Activated T-cell treated with anti-CD3 and anti-CD28 coated beads for 4 hours (primary cell): ENCODE data around the gene CTBP2.
"Not testable (repeated sequence)": the region's sequence is repeated elsewhere in the genome, so short reads cannot be mapped to it uniquely, and the experiment has no call there.

ENCODE experiments used
- DNase-seq: peaks from one replicate; pipeline ENCODE4 v3.0.0-alpha.2; 2020

The CTBP2 gene

GRCh38 chr10:125158275-125158600, 2.1 kb downstream of the CTBP2 start:
- DNase-seq = no peak

- DNase-seq = no peak
Measured at GRCh38 chr10:125157505-125157904, 2.9 kb downstream of the CTBP2 start.

DNA sequence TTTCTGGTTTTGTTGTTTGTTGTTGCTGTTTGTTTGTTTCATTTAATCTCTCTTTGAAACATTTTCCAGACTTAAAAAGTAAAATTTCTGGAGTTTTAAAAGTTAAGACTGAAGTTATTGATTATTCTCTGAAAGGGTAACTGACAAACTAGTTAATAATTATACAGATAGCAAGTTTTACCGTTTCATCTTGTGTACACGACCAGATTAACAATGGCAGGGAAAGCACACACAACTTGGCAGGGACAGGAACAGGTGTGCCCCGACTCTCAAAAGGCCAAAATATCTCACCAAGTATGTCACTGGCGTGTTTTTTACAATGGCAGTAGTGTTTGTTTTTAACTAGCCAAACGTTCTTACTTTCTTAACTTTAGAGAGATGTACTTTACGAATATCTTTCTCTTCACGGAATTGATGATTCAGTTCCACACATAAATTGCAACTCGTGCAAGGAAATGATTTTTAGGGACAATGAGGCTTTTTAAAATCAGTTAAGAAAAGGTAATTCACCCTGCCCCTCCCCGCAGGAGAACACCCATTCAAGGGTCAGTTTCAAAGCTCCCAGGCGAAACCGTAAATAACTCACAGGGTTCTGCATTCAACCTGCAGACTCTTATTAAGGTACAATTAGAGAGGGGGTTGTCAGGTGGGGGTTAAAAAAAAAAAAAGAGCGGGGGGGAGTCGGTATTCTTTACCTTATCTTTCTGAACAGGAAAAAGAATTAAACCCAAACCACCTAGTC, 3.5 kb downstream of the CTBP2 start:
- DNase-seq = no peak

DNA sequence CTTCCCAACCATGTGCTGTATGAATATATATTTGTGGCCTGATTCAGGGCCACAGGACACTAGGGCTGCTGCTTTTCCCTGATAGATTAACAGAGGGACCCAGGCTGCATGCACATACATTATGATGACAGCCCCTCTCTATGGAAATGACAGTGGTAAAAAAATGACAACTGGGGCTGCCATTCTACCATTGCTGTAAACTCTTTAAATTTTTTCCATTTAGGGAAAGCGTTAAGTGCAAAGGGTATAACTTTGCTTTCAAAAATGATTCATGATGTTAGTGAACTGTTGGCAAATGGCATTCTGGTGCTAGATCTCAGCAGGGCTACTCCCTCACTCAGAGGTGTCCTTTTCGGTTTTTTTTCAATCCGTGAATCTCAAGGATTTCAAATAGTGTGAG, 4.2 kb downstream of the CTBP2 start:
- DNase-seq = no peak

DNA sequence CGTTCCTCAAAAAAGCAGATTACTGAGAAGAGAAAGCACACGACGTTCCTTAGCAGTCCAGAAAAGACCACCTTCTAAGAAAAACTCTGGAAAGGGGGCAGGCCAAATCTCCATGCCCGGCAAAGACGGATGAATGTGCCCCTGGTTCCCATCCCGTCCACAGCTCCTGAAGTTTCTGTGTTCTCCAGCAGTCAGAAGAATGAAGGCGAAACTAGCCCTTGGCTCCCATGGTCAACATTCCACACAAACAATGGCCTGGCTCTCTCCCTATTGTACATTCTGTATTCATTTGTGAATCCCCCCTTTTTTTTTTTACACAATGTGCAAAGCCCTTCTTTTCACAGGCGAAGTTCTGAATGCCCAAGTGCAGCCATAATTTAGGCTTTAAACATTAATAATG, 5.3 kb downstream of the CTBP2 start:
- no peak for DNase-seq

GRCh38 chr10:125154529-125154928, 5.8 kb downstream of the CTBP2 start:
- no peak for DNase-seq

DNA sequence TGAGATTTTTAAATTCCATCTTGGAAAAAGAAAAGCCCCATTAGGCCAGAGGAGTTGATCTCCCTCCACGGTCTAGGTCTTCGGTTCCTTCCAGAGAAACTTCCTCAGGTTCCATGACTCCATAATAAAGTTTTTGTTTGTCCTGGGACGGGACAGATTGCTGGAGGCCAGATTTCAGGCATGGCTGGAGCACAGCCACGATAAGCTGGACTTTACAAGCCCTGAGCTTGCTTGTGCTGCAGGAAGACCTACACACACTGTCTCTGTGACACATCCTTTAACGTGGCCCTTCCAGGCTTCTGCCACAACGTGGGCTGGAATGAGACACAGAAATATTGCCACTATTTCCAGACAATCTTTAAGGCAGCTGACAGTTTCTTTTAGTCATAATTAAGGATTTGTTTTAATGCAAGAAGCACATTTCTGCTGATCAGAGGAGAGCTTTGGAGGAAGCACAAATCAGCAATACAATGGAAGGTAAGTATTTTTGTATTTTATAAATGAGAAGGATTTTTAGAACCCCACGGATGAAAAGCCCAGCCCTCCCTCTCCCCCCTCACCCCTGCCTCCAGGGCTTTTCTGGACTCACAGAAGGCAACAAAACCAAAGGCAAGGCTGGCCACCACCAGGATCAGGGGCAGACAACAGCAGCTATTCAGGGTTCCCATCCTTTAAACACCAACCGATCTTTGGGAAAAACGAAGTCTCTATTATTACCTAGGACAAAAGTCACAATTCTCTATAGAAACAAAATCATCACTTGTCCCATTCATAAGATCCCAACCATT, 6.5 kb downstream of the CTBP2 start:
- DNase-seq = no peak

GRCh38 chr10:125152450-125153368, 7.7 kb downstream of the CTBP2 start:
- DNase-seq = no peak

DNA sequence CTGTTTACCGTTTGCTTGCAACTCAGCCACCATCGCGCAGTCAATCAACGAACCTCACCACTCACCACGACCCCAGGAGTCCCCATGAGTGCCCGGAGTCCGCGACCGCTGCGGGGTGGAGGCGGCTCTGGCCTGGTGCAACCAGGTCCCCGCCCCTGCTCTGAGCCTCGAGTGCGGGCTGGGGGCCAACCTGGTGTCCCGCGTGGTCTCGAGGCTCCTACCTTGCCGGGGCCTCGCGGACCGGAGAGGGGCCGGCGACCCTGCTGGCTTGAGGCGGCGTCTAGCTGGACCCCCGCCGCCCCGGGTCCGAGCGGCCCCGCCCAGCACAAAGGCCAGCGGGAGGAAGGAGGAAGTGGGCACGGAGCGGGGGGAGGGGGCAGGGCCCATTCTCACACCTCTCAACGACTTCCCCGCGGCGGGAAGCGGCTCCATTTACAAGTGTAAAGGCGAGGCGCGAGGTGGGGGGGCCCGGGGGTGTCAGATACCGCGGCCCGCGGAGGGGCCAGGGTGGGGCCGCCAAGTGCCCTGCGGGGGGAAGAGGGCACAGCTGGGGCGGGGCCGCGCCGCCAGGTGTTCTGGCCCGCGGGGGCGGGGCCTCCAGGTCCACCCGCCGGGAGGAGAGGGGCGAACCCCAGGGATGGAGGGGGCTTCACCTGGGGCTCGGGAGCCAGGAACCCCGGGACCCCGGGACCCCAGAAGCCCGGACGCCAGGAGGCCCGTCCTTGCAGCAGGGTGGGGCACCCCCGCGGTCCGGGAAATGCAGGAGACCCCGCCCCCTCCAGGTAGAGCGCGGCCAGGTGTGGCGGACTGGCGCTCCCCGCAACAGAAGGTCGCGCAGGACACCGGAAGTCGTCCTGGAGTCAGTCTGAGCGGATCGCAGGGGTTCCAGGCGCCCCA, 8.6 kb downstream of the CTBP2 start:
- no peak for DNase-seq

- no peak for DNase-seq
Measured at GRCh38 chr10:125151170-125151552, 9.2 kb downstream of the CTBP2 start.

- DNase-seq = not testable (repeated sequence)
Measured at GRCh38 chr10:125150376-125151083, 9.8 kb downstream of the CTBP2 start.

- no peak for DNase-seq
Measured at GRCh38 chr10:125149680-125150047, 10.7 kb downstream of the CTBP2 start.

DNA sequence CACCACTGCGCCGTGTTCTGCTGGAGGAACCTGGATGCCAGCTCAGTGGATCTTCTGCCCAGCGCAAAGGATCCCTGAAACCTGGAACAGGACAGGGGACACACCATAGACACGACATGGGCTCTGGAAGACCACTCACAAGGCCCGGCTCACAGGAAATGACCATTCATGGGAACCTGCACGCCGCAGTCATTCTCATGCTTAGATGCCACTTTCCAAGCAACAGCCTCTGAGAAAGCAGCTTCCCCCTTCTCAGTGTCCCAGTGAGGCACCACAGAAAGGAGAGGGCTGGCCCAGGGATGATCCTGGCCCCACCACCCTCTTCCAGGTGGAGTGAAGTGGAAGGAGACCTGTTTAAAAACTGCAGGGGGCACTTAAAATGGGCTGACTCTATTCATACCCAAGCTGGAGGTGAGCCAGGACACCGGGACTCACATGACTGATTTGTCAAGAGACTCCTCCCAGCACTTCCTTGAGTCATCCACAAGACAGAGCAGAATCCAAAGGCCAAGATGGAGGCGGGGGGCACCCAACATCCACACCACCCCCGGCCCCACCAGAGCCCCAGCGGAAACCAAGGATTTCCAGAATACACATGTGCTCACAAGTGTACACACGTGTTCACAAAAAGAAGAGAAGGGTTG, 11.2 kb downstream of the CTBP2 start:
- no peak for DNase-seq

- DNase-seq = no peak
Measured at GRCh38 chr10:125148528-125148927, 11.8 kb downstream of the CTBP2 start.

DNA sequence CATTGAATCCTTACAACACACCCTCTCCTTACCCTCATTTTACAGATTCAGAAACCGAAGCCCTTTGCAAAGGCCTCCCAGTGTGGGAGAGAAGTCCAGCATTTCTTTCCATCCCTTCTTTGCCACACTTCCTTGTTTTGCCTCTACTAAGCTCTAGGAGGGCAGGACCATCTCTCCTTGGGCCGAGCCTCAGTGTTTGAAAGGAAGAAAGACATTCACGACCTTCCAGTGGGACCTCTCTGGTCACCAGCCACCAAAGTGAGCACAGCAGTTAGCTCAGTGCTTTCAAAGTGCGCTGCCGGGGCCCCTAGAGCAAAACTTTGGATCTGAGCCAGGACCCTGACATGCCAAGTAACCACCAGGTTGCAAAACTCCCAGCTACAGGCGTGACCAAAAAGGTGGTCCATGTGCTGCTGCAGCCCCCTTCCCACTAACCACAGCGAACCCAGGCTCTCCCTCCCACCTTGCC, 12.4 kb downstream of the CTBP2 start:
- DNase-seq = no peak

GRCh38 chr10:125146791-125147579, 13.4 kb downstream of the CTBP2 start:
- no peak for DNase-seq

DNA sequence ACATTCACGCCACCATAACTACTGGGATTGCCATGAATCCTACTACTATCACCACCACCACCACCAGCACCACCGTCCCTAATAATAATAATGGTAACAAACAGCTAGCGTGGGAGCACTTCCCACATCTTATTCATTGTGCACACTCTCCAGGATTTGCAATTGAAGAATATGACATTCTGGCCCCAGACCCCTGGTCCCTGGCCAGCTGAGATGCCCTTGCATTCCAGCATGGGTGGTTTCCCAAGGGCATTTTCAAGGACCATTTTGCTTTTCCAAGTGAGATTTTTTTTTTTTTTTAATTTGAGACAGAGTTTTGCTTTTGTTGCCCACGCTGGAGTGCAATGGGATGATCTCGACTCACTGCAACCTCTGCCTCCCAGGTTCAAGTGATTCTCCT, 14.7 kb downstream of the CTBP2 start:
- DNase-seq = no peak

DNA sequence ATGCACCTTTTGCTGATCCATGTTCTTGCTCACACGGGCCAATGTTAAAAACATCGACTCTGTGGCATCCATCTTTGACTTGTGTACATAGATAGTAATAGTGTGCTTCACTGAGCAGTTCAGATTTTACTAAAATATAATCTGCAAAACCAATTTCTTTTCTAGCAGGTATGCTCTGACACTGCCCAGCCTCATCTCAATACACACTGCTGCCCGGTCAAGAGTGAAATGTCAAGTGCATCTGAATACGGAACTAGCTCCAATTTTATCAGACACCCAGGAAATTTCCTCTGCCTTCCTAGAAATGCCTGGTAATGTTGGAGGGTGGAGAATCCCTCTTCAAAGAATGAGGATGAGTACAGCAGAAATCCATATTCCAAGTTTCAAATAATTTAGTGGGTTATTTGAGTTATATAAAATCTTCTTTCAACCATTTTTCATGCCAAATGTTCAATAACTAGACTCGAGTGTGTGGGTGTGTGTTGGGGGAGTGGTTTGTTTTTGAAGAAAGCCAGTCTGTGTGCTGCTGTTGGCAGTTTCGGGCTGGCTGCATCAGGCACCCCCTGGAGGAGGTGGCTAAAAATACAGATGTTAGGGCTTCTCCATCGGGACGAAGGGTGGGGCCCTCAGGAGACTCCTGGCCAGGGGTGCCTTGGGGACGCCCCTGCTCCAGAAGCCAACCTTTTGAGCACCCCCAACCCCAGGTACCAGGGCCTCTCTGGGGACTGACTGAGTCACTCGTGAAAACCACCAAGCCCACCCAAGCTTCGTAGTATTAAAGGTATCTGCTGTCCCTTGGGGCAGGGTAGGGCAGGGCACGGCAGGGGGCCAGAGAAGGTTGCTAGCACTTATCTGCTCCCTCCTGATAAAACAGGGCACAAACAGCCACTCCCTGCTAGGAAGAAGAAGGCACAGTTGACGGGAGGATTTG, 15.4 kb downstream of the CTBP2 start:
- DNase-seq = no peak

DNA sequence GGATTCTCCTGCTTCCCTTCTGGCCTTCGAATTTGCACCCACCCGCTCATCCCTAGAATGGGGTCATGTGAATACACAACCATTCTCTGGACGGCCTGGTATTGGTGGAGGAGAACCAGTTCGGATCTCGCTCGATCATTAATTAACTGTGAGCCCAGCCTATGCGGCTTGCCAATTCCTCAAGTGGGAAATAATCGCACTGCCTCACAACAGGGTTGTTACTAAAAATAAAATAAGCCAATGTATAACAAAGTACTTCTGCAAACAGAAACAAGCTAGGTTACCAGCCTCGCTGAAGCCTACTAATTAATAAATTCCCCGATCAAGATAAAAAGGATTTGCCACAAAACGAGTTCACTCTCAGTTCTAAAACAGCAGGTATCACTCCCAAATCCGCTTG, 16.2 kb downstream of the CTBP2 start:
- DNase-seq = no peak
